HG02852 (cell line): ENCODE data around the gene IL12B.
"Not testable (repeated sequence)": the region's sequence is repeated elsewhere in the genome, so short reads cannot be mapped to it uniquely, and the experiment has no call there.

Experiments
- ATAC-seq: cut with Tn5 transposase; IDR thresholded peaks from one replicate; pipeline ENCODE4 v1.9.1; 2021; ENCODE audit warnings: mild to moderate bottlenecking, moderate library complexity; ENCODE audit not compliant: unreplicated experiment

Gene IL12B

DNA sequence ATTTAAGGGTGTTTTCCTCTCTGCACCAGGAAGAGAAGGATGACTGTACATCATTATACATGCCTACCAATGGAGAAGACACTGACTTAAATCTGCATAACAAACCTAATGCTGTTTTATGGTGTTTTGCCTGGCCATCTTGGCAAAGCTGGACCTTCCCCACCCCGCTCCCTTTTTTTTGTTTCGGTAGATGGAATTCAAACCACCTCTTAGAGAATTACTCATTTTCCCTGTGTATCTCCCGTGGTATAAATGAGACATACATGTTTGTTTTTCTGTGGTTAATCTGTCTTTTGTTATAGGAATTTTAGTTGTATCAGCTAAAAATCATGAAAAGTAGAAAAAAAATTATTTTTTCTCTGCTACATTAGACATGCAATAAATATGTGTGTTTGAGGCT, 28.8 kb downstream of the IL12B start:
- ATAC-seq = no peak

DNA sequence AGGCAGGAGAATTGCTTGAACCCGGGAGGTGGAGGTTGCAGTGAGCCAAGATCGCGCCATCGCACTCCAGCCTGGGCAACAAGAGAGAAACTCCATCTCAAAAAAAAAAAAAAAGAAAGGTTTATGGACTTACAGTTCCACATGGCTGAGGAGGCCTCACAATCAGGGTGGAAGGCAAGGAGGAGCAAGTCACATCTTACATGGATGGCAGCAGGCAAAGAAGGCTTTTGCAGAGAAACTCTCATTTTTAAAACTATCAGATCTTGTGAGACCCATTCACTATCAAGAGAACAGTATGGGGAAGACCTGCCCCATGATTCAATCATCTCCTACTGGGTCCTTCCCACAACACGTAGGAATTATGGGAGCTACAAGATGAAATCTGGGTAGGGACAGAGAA, 33.0 kb downstream of the IL12B start:
- ATAC-seq = not testable (repeated sequence)

GRCh38 chr5:159294921-159295320, 35.4 kb downstream of the IL12B start:
- no peak for ATAC-seq

GRCh38 chr5:159290741-159291140, 39.5 kb downstream of the IL12B start:
- ATAC-seq = no peak

DNA sequence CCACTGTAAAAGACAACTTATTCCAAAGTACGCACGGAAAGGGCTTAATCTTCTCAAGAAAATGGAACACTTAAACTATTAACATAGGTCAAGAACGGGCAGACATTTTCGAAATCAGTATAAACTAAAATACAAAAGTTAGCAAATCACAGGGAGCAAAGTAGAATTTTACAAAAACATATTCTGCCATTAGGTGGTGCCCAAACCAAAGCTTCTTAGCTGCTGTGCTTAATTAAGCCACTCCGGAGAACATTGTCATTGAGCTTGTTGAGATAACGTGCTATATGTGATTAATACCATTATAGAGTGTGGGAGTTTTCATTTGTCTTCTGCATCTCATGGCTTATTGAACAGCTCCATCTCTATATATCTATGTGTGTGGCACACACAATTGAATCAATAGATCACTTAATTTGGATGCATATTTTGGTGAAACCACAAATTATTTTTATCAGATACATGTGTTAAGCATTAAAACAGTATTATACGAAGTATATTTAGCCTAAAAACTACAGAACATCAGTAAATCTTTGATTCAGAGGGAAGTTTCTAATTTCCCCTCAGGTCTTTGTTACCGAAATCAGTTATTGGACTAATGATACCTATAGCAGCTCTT, 43.8 kb downstream of the IL12B start:
- no peak for ATAC-seq

DNA sequence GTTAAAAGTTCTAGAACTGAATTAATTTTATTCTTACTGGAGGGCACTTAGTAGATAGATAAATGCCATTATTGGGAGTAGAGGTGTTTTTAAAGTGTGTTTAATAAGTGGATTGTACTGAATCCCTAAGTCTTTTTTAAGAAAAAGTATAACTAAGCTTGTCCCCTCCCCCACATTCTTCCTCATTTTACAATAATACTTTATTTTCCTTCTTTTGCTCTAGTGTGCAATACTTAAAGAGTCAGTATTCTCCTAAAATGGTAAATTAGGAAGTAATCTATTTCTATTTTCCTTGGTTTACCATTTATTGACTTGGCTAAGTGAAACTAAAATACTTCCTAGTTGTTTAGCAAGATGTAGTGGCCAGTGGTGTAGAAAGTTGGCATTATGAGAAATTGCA, 55.6 kb downstream of the IL12B start:
- ATAC-seq = no peak

- no peak for ATAC-seq
These were observed 56.4 kb downstream of the IL12B start for GRCh38 chr5:159273923-159274322.

DNA sequence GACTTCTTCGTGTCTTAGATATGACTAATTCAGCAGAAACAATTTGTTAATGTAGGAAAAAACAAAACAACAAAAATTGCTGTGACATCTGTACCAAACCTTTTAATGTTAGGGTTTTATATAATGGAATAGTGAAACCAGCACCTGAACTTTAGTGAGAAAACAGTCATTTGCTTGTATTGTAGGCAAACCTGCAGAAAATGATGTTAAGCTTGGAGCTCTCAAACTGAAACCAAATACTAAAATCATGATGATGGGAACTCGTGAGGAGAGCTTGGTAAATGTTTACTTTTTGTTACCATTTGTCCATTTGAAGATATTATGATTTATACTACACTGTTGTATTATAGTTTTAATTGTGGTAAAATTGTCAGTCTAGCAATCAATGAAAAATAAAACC, 60.6 kb downstream of the IL12B start:
- ATAC-seq = no peak

GRCh38 chr5:159266764-159267163, 63.5 kb downstream of the IL12B start:
- not testable (repeated sequence) for ATAC-seq
